ENCODE measurements around the gene ZBTB20.

Gene ZBTB20

GRCh38 chr3:114928989-114929640, 218.0 kb downstream of the ZBTB20 start:
- Histone ChIP-seq H3K4me3 (replicated peaks; ENCODE audit: insufficient read depth, low read length) (no peak overlapping the region), H3K27ac (replicated peaks) (no peak overlapping the region), H3K27me3 (ENCODE audit: insufficient read depth, poor library complexity, severe bottlenecking) (no peaks in the 10 kb centered on the region)
- TF ChIP-seq REST (IDR thresholded peaks at IDR 0.05; ENCODE audit: insufficient replicate concordance, low read depth) (no peak), SPI1 (IDR thresholded peaks at IDR 0.05; ENCODE audit: borderline replicate concordance, low read depth) (no peak), CTCF (IDR thresholded peaks at IDR 0.05; ENCODE audit: insufficient read depth, low read length) (no peak), POLR2AphosphoS5 (IDR thresholded peaks at IDR 0.05; ENCODE audit: low read depth) (no peak), GABPA (IDR thresholded peaks at IDR 0.05; ENCODE audit: low read depth) (no peak)
- DNase-seq (ENCODE audit: low read depth in 1 of 2, low spot score in 1 of 2) = no peak

- Histone ChIP-seq H3K27me3 (ENCODE audit: insufficient read depth, poor library complexity, severe bottlenecking) (no peaks in the 10 kb centered on the region), H3K27ac (replicated peaks) (peak overlapping the region; percentile 44), H3K4me3 (replicated peaks; ENCODE audit: insufficient read depth, low read length) (no peak overlapping the region)
- DNase-seq (ENCODE audit: low read depth in 1 of 2, low spot score in 1 of 2) = peak in 1 of 2 experiments; percentile 1
- TF ChIP-seq CTCF (IDR thresholded peaks at IDR 0.05; ENCODE audit: insufficient read depth, low read length) (no peak), GABPA (IDR thresholded peaks at IDR 0.05; ENCODE audit: low read depth) (peak; percentile 47; the same call in 1 of the 2 replicates), SPI1 (IDR thresholded peaks at IDR 0.05; ENCODE audit: borderline replicate concordance, low read depth) (peak; percentile 14; the same call in 1 of the 2 replicates)
Observed at GRCh38 chr3:114904633-114905032, 242.5 kb downstream of the ZBTB20 start.

GRCh38 chr3:114903213-114903612, 243.9 kb downstream of the ZBTB20 start:
- peak; percentile 79; the same call in 1 of the 2 replicates for TF ChIP-seq SPI1 (IDR thresholded peaks at IDR 0.05; ENCODE audit: borderline replicate concordance, low read depth)
- TF ChIP-seq GABPA (IDR thresholded peaks at IDR 0.05; ENCODE audit: low read depth) = no peak
- Histone ChIP-seq H3K27ac (replicated peaks) (peak overlapping the region; percentile 10; the same call in 1 of the 2 replicates), H3K27me3 (ENCODE audit: insufficient read depth, poor library complexity, severe bottlenecking) (no peaks in the 10 kb centered on the region), H3K4me3 (replicated peaks; ENCODE audit: insufficient read depth, low read length) (no peak overlapping the region)
- peak in 1 of 2 experiments; percentile 35 for DNase-seq (ENCODE audit: low read depth in 1 of 2, low spot score in 1 of 2)

- TF ChIP-seq SPI1 (IDR thresholded peaks at IDR 0.05; ENCODE audit: borderline replicate concordance, low read depth) (no peak), REST (IDR thresholded peaks at IDR 0.05; ENCODE audit: insufficient replicate concordance, low read depth) (no peak), GABPA (IDR thresholded peaks at IDR 0.05; ENCODE audit: low read depth) (no peak), POLR2AphosphoS5 (IDR thresholded peaks at IDR 0.05; ENCODE audit: low read depth) (no peak), CTCF (IDR thresholded peaks at IDR 0.05; ENCODE audit: insufficient read depth, low read length) (no peak)
- Histone ChIP-seq H3K27me3 (ENCODE audit: insufficient read depth, poor library complexity, severe bottlenecking) (no peaks in the 10 kb centered on the region), H3K4me3 (replicated peaks; ENCODE audit: insufficient read depth, low read length) (no peak overlapping the region)
Observed at GRCh38 chr3:114902691-114903101, 244.4 kb downstream of the ZBTB20 start.

More at GRCh38 chr3:114902691-114903101, 244.4 kb downstream of the ZBTB20 start:
- peak in 1 of 2 experiments; percentile 1 for DNase-seq (ENCODE audit: low read depth in 1 of 2, low spot score in 1 of 2)
- 0 out of 2 replicates have a peak overlapping the region, but pooled peaks have one; percentile 10 for H3K27ac ChIP-seq (replicated peaks)
